ENCODE results near the gene ZDHHC14.

- TF ChIP-seq CTCF (IDR thresholded peaks at IDR 0.05) (no peak), POLR2A (IDR thresholded peaks at IDR 0.05) (no peak)
Observed at GRCh38 chr6:157401734-157402338, 20.8 kb downstream of the ZDHHC14 start.

Data from body of pancreas (tissue), 4 donors.